GM21360 (cell line): ENCODE data around the gene PRB2.
"Not testable (repeated sequence)": the region's sequence is repeated elsewhere in the genome, so short reads cannot be mapped to it uniquely, and the experiment has no call there.

Source experiments
- ATAC-seq: cut with Tn5 transposase; IDR thresholded peaks from one replicate; pipeline ENCODE4 v1.9.1; 2021; ENCODE audit warnings: mild to moderate bottlenecking, moderate library complexity; ENCODE audit not compliant: unreplicated experiment

PRB2 gene

GRCh38 chr12:11395467-11395866 is at the start of gene PRB2:
PRB2 (minus strand) TSS chr12:11395567; CDS start chr12:11395529, 38 bp downstream.
- not testable (repeated sequence) for ATAC-seq

GRCh38 chr12:11437966-11438365 is 42.6 kb upstream of the PRB2 start:
- ATAC-seq, result no peak

GRCh38 chr12:11433664-11434063 is 38.3 kb upstream of the PRB2 start:
- no peak for ATAC-seq

GRCh38 chr12:11431486-11431885 is 36.1 kb upstream of the PRB2 start:
- no peak for ATAC-seq

GRCh38 chr12:11427341-11427740 is 32.0 kb upstream of the PRB2 start:
- no peak for ATAC-seq

GRCh38 chr12:11412731-11413130 is 17.4 kb upstream of the PRB2 start:
- ATAC-seq, result no peak

- no peak for ATAC-seq
These were observed 12.7 kb upstream of the PRB2 start for GRCh38 chr12:11408096-11408495.

- no peak for ATAC-seq
These were observed 2.0 kb upstream of the PRB2 start for GRCh38 chr12:11397366-11397765.

GRCh38 chr12:11391456-11391855 is 3.9 kb downstream of the PRB2 start:
- not testable (repeated sequence) for ATAC-seq

- not testable (repeated sequence) for ATAC-seq
These were observed 17.9 kb downstream of the PRB2 start for GRCh38 chr12:11377420-11377819.

GRCh38 chr12:11361151-11361550 is 34.2 kb downstream of the PRB2 start:
- no peak for ATAC-seq

- ATAC-seq, result not testable (repeated sequence)
These were observed 35.0 kb downstream of the PRB2 start for GRCh38 chr12:11360205-11360883.

GRCh38 chr12:11351736-11352135 is 43.6 kb downstream of the PRB2 start:
- not testable (repeated sequence) for ATAC-seq

- no peak for ATAC-seq
These were observed 46.9 kb downstream of the PRB2 start for GRCh38 chr12:11348439-11348838.

GRCh38 chr12:11347810-11348209 is 47.6 kb downstream of the PRB2 start:
- ATAC-seq, result peak; percentile 51

- ATAC-seq, result no peak
These were observed 50.9 kb downstream of the PRB2 start for GRCh38 chr12:11344500-11344899.
